ENCODE measurements around the gene RBM6.
A peak's percentile ranks its signal among the peaks of the same experiment; 100 is the strongest.

RBM6 gene

DNA sequence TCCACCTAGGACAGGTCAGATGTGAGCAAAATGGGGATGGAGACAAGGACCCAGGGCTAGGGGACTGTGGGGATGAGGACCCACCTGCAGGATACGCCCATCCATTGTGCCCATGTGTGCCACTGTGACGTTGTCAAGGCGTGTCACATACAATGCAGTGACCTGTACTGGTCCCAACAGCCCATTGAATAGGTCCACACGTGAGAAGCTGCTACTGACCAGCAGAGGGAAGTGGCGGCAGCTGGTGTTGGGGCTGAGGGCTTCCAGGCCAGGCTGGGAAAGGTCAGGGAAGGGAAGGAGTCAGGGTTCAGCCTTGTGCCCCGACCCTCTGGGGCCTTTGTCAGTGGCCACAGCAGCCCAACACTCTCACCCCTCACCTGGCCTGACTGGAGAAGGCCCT lies 41.0 kb upstream of the RBM6 start:
- H4K20me1 ChIP-seq (ENCODE audit: insufficient read depth, low read length): no peaks in the 10 kb centered on the region
- H3K27me3 ChIP-seq (ENCODE audit: insufficient read depth, low read length): no peaks in the 10 kb centered on the region
- no peak overlapping the region for H3K4me2 ChIP-seq (ENCODE audit: low read length)
- no peaks in the 10 kb centered on the region for H3F3A ChIP-seq (ENCODE audit: insufficient read depth, low read length)
- H3K79me2 ChIP-seq (ENCODE audit: insufficient read depth, low read length): no peaks in the 10 kb centered on the region
- no peak overlapping the region for H2AFZ ChIP-seq (ENCODE audit: low read length)
- no peak overlapping the region for H3K4me3 ChIP-seq (ENCODE audit: low read depth, low read length, poor library complexity, severe bottlenecking)
- no peaks in the 10 kb centered on the region for H3K9me3 ChIP-seq (ENCODE audit: low read length)
- H3K9ac ChIP-seq (ENCODE audit: low read length): no peak overlapping the region
- peaks cover 17% of the 10 kb centered on the region for H3K4me1 ChIP-seq (ENCODE audit: insufficient read depth, low read length, severe bottlenecking)
- no peak for TF ChIP-seq EZH2 (IDR thresholded peaks at IDR 0.05; ENCODE audit: borderline replicate concordance, low read length)
- TF ChIP-seq, protein P1, sequence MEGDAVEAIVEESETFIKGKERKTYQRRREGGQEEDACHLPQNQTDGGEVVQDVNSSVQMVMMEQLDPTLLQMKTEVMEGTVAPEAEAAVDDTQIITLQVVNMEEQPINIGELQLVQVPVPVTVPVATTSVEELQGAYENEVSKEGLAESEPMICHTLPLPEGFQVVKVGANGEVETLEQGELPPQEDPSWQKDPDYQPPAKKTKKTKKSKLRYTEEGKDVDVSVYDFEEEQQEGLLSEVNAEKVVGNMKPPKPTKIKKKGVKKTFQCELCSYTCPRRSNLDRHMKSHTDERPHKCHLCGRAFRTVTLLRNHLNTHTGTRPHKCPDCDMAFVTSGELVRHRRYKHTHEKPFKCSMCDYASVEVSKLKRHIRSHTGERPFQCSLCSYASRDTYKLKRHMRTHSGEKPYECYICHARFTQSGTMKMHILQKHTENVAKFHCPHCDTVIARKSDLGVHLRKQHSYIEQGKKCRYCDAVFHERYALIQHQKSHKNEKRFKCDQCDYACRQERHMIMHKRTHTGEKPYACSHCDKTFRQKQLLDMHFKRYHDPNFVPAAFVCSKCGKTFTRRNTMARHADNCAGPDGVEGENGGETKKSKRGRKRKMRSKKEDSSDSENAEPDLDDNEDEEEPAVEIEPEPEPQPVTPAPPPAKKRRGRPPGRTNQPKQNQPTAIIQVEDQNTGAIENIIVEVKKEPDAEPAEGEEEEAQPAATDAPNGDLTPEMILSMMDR (IDR thresholded peaks at IDR 0.05; ENCODE audit: low read length): no peak
- no peaks in the 10 kb centered on the region for H3K9me2 ChIP-seq (ENCODE audit: low read depth, low read length)
- no peak overlapping the region for H3K27ac ChIP-seq (ENCODE audit: low read depth, low read length, poor library complexity, severe bottlenecking)
- no peaks in the 10 kb centered on the region for H3K36me3 ChIP-seq (ENCODE audit: insufficient read depth, low read length)

GRCh38 chr3:49899815-49900214 lies 40.1 kb upstream of the RBM6 start:
- no peak overlapping the region for H3K9ac ChIP-seq (ENCODE audit: low read length)

DNA sequence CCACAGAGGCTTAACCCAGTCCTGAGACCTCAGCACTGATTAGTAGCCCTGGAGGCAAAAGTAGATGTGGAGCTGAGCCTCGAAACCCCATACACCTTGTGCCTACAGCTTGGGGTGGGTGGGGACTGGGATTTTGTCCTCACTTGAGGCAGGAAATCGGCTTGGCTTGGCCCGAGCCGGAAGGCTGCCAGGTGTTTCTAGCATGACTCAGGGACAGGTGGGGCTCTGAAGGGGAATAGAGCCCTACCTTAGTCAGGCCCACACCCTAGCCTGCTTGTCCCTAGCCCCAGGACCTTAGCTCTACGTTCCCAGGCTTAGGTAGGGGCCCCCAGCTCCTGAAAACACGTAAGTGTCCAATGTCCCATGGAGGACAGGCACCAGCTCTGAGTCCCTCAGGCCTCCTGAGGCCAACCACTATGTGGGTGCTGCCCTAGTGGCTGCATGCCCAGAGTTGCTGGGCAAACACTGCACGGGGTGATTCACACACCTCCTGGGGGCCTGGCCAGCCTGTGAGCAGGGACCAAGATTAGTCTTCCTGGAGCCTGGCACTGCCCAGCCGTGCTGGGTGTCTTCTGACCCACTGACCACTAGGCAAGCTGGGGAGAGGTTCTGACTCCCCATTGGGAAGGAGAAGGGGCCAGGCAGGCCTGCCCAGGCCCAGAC lies 39.3 kb upstream of the RBM6 start:
- TF ChIP-seq EZH2 (IDR thresholded peaks at IDR 0.05; ENCODE audit: borderline replicate concordance, low read length): no peak
- TF ChIP-seq, protein P1 (IDR thresholded peaks at IDR 0.05; ENCODE audit: low read length): no peak
- Histone ChIP-seq H3K79me2 (ENCODE audit: insufficient read depth, low read length) (no peaks in the 10 kb centered on the region), H3K27ac (ENCODE audit: low read depth, low read length, poor library complexity, severe bottlenecking) (peak overlapping the region; percentile 4), H3K4me2 (ENCODE audit: low read length) (no peak overlapping the region), H3F3A (ENCODE audit: insufficient read depth, low read length) (no peaks in the 10 kb centered on the region), H3K9ac (ENCODE audit: low read length) (no peak overlapping the region), H3K36me3 (ENCODE audit: insufficient read depth, low read length) (no peaks in the 10 kb centered on the region), H3K9me3 (ENCODE audit: low read length) (no peaks in the 10 kb centered on the region), H3K27me3 (ENCODE audit: insufficient read depth, low read length) (no peaks in the 10 kb centered on the region), H2AFZ (ENCODE audit: low read length) (no peak overlapping the region), H4K20me1 (ENCODE audit: insufficient read depth, low read length) (no peaks in the 10 kb centered on the region), H3K4me3 (ENCODE audit: low read depth, low read length, poor library complexity, severe bottlenecking) (no peak overlapping the region), H3K9me2 (ENCODE audit: low read depth, low read length) (no peaks in the 10 kb centered on the region), H3K4me1 (ENCODE audit: insufficient read depth, low read length, severe bottlenecking) (peaks cover 33% of the 10 kb centered on the region)

More at GRCh38 chr3:49899815-49900214, 40.1 kb upstream of the RBM6 start:
- Histone ChIP-seq H3K79me2 (ENCODE audit: insufficient read depth, low read length) (no peaks in the 10 kb centered on the region), H4K20me1 (ENCODE audit: insufficient read depth, low read length) (no peaks in the 10 kb centered on the region), H3K36me3 (ENCODE audit: insufficient read depth, low read length) (no peaks in the 10 kb centered on the region), H3K9me3 (ENCODE audit: low read length) (no peaks in the 10 kb centered on the region), H3K27ac (ENCODE audit: low read depth, low read length, poor library complexity, severe bottlenecking) (no peak overlapping the region), H3K9me2 (ENCODE audit: low read depth, low read length) (no peaks in the 10 kb centered on the region), H3K4me3 (ENCODE audit: low read depth, low read length, poor library complexity, severe bottlenecking) (no peak overlapping the region), H3F3A (ENCODE audit: insufficient read depth, low read length) (no peaks in the 10 kb centered on the region), H2AFZ (ENCODE audit: low read length) (no peak overlapping the region), H3K27me3 (ENCODE audit: insufficient read depth, low read length) (no peaks in the 10 kb centered on the region), H3K4me1 (ENCODE audit: insufficient read depth, low read length, severe bottlenecking) (peaks cover 25% of the 10 kb centered on the region), H3K4me2 (ENCODE audit: low read length) (no peak overlapping the region)
- TF ChIP-seq, protein P1 (IDR thresholded peaks at IDR 0.05; ENCODE audit: low read length): peak; percentile 68
- TF ChIP-seq EZH2 (IDR thresholded peaks at IDR 0.05; ENCODE audit: borderline replicate concordance, low read length): no peak

Data from OCI-LY1 (cell line).